OCI-LY7 (cell line): ENCODE data around the gene TET3. TPM values are rescaled to one million over a fixed set of nuclear protein-coding genes. Genes with fewer than 3 reads are reported as not detected.

Experiments
- BruUV-seq: library from RNA; stranded (reverse); fragments of 400-500 nt; replicated peaks from 2 replicates; lab custom pipeline; 2021; lab: Mats Ljungman, UMichigan
- CTCF ChIA-PET: fragments of 300-600 bp; sonication (Branson Sonifier 250); formaldehyde crosslinking; loops from one replicate; lab custom pipeline; 2022; ENCODE audit warnings: antibody characterized with exemption; ENCODE audit not compliant: unreplicated experiment; lab: Charles Lee
- POLR2A ChIA-PET: fragments of 300-600 bp; sonication (Branson Sonifier 250); formaldehyde crosslinking; loops from one replicate; lab custom pipeline; 2022; ENCODE audit warnings: antibody characterized with exemption; lab: Charles Lee
- DNase-seq: peaks from one replicate; pipeline ENCODE4 v3.0.0-alpha.2; 2015; ENCODE audit warnings: low spot score
- H2AFZ ChIP-seq: fragments of 200-600 bp; sonication (generic), shearing (Covaris generic); 2 replicates; pipeline ENCODE4 v1.6.1; 2014; ENCODE audit warnings: mild to moderate bottlenecking, antibody characterized with exemption, low read length, moderate library complexity
- H3K27ac ChIP-seq: fragments of 200-600 bp; sonication (generic); 2 replicates; pipeline ENCODE4 v1.5.1; 2014; ENCODE audit warnings: mixed run types, low read depth, mild to moderate bottlenecking, moderate library complexity, low read length, inconsistent platforms; ENCODE audit not compliant: poor library complexity, severe bottlenecking
- H3K36me3 ChIP-seq: fragments of 200-600 bp; sonication (generic); 2 replicates; pipeline ENCODE4 v1.6.1; 2014; ENCODE audit warnings: mild to moderate bottlenecking, antibody characterized with exemption, low read length, moderate library complexity, mixed read lengths; ENCODE audit not compliant: insufficient read depth
- H3K4me1 ChIP-seq: fragments of 200-600 bp; sonication (generic); 2 replicates; pipeline ENCODE4 v1.5.1; 2014; ENCODE audit warnings: mild to moderate bottlenecking, low read length; ENCODE audit not compliant: insufficient read depth, poor library complexity, severe bottlenecking
- H3K4me2 ChIP-seq: fragments of 200-600 bp; sonication (generic); 2 replicates; pipeline ENCODE4 v1.6.1; 2014; ENCODE audit warnings: mild to moderate bottlenecking, low read length
- H3K4me3 ChIP-seq: fragments of 200-600 bp; sonication (generic); 2 replicates; pipeline ENCODE4 v1.5.1; 2014; ENCODE audit warnings: mild to moderate bottlenecking, low read depth, low read length; ENCODE audit not compliant: poor library complexity, severe bottlenecking
- H3K79me2 ChIP-seq: fragments of 200-600 bp; sonication (generic); 2 replicates; pipeline ENCODE4 v1.6.1; 2016; ENCODE audit warnings: low read depth, mild to moderate bottlenecking, low read length, moderate library complexity, mixed read lengths; ENCODE audit not compliant: insufficient read depth
- H3K9me2 ChIP-seq: fragments of 200-600 bp; sonication (generic); 2 replicates; pipeline ENCODE4 v1.6.1; 2016; ENCODE audit warnings: mild to moderate bottlenecking, low read length, mixed read lengths; ENCODE audit not compliant: insufficient read depth
- H3K9me3 ChIP-seq: fragments of 200-600 bp; sonication (generic); 2 replicates; pipeline ENCODE4 v1.6.1; 2014; ENCODE audit warnings: mild to moderate bottlenecking, mixed run types, low read length, mixed read lengths
- H4K20me1 ChIP-seq: fragments of 200-600 bp; sonication (generic); 2 replicates; pipeline ENCODE4 v1.6.1; 2014; ENCODE audit warnings: mild to moderate bottlenecking, antibody characterized with exemption, low read length, moderate library complexity, mixed read lengths; ENCODE audit not compliant: insufficient read depth
- EZH2phosphoT487 ChIP-seq: fragments of 200-600 bp; sonication (generic); IDR thresholded peaks from 2 replicates; pipeline ENCODE4 v1.6.1; 2018; ENCODE audit warnings: low read depth, borderline replicate concordance, mild to moderate bottlenecking, mixed run types, antibody characterized with exemption, low read length, moderate library complexity, mixed read lengths
- intact Hi-C: fragments of 100-400 bp; cut with micrococcal nuclease; formaldehyde crosslinking; loops from one replicate; pipeline ENCODE4 v1.10.0; 2022; ENCODE audit not compliant: unreplicated experiment
- total RNA-seq, 2 experiments: library from RNA; depleted of rRNA in 1 of 2; stranded (reverse); fragments of >200 nt in 1 of 2; shearing (Covaris generic) in 1 of 2; gene quantifications; 2 replicates each; pipeline ENCODE4 v1.2.3, GENCODE V29; 2014 to 2022
- TF ChIP-seq, protein P1 (sequence below): fragments of 200-600 bp; sonication (generic); conservative IDR thresholded peaks from 2 replicates; pipeline ENCODE4 v1.5.1; 2014; ENCODE audit warnings: mild to moderate bottlenecking, antibody characterized with exemption, low read length, moderate library complexity, mixed read lengths

The TET3 gene
- total RNA-seq, 2 experiments from 2014 or later, result 14.7 to 25.2 TPM

DNA sequence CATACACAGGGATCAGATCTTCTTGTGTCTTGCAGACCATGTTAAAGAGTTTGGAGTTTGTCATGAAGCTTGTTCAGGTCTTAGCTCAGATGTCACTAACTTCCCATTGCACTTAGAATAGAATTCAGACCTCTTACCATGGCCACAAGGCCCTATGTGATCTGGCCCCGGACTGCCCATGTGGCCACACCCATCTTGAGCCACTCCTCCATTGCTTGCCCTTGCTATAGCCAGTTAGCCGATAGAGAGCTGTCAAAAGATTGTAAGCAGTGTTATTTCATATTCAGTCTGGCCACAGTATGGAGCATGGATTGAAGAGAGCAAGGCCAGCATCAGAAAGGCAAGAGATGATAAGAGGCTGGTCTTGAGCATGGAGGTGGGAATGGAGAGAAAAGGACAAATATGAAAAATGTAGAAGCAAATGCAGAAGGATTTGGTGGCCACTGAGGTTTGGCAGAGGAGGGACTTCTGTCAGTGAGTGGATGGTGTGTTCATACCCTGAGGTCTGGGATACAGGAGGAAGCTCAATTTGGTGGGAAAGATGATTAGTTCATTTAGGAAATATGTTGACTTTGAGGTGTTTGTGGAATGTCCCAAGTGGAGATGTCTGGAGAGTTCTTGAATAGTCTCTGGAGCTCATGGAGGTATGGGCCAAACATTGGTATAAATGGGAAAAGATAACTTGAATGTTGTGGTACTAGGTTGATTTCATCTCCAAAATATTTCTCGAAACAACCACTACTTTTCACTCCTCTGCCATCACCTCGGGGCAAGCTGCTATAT is 47.4 kb upstream of the TET3 start:
- intact Hi-C loops, result no loop called here
- Histone ChIP-seq H3K36me3 (peaks cover 92% of the 10 kb centered on the region), H3K27ac (no peak overlapping the region), H3K4me2 (no peak overlapping the region), H3K9me3 (no peaks in the 10 kb centered on the region), H4K20me1 (peaks cover 12% of the 10 kb centered on the region; the same call in 1 of the 2 replicates), H3K4me1 (no peaks in the 10 kb centered on the region), H2AFZ (no peak overlapping the region), H3K79me2 (peaks cover 79% of the 10 kb centered on the region), H3K9me2 (no peaks in the 10 kb centered on the region), H3K4me3 (no peak overlapping the region)
- no TSS peak for BruUV-seq
- CTCF ChIA-PET, result no interaction called here
- no peak for TF ChIP-seq EZH2phosphoT487
- TF ChIP-seq, protein P1, sequence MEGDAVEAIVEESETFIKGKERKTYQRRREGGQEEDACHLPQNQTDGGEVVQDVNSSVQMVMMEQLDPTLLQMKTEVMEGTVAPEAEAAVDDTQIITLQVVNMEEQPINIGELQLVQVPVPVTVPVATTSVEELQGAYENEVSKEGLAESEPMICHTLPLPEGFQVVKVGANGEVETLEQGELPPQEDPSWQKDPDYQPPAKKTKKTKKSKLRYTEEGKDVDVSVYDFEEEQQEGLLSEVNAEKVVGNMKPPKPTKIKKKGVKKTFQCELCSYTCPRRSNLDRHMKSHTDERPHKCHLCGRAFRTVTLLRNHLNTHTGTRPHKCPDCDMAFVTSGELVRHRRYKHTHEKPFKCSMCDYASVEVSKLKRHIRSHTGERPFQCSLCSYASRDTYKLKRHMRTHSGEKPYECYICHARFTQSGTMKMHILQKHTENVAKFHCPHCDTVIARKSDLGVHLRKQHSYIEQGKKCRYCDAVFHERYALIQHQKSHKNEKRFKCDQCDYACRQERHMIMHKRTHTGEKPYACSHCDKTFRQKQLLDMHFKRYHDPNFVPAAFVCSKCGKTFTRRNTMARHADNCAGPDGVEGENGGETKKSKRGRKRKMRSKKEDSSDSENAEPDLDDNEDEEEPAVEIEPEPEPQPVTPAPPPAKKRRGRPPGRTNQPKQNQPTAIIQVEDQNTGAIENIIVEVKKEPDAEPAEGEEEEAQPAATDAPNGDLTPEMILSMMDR, result no peak
- no peak for DNase-seq
- POLR2A ChIA-PET, result interaction anchor here (0.8 to 2.3 kb wide), 4 partner anchors 13 to 104 kb away, joined by 3 to 8 read pairs (median 4); no protein-coding TSS in a partner anchor

DNA sequence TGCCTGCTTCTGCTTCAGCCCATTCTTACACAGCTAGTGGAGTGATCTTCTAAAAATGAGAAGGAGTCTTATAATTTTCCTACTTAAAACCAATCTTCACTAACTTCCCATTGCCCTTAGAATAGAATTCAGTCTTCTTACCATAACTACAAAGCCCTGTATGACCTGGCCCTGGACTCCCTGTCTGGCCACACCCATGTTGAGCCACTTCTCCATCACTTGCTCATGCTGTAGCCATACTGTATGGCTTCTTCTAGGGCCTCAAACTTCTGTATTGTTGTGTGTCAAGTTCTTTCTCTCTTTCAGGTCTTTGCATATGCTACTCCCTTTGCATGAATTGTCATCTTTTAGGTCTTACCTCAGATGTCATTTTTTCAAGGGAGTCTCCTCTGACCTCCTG is 46.8 kb upstream of the TET3 start:
- no peak overlapping the region for H3K27ac ChIP-seq
- no peak overlapping the region for H3K4me2 ChIP-seq
- CTCF ChIA-PET, result no interaction called here
- no peaks in the 10 kb centered on the region for H3K4me1 ChIP-seq
- no peaks in the 10 kb centered on the region for H3K9me3 ChIP-seq
- H3K4me3 ChIP-seq, result no peak overlapping the region
- H3K79me2 ChIP-seq, result peaks cover 83% of the 10 kb centered on the region
- intact Hi-C loops, result no loop called here
- H2AFZ ChIP-seq, result no peak overlapping the region
- H3K36me3 ChIP-seq, result peaks cover 91% of the 10 kb centered on the region
- no peaks in the 10 kb centered on the region for H3K9me2 ChIP-seq
- peaks cover 9% of the 10 kb centered on the region; the same call in 1 of the 2 replicates for H4K20me1 ChIP-seq
- no peak for DNase-seq
- POLR2A ChIA-PET, result interaction anchor here (0.6 to 2.3 kb wide), 4 partner anchors 12 to 104 kb away, joined by 3 to 8 read pairs (median 4); no protein-coding TSS in a partner anchor
- TF ChIP-seq, protein P1, result no peak
- no peak for TF ChIP-seq EZH2phosphoT487
- BruUV-seq, result no TSS peak
